Measurements from ENCODE around the gene EML4. TPM values are rescaled to one million over a fixed set of nuclear protein-coding genes. Genes with fewer than 3 reads are reported as not detected.
A peak's percentile ranks its signal among the peaks of the same experiment; 100 is the strongest.

EML4 gene
- total RNA-seq, 3 donors from 2014 or later (not counting 1 experiment from before 2014, with no cell fraction given): 88.4 to 136 (median 91.5) TPM

- H3K36me3 Mint-ChIP-seq: no peaks in the 10 kb centered on the region
- H3K4me1 ChIP-seq (ENCODE audit: control insufficient read depth, insufficient read depth, low read length): peaks cover 16% of the 10 kb centered on the region
- H3K9me3 ChIP-seq (ENCODE audit: control insufficient read depth, insufficient read depth, low read length): no peaks in the 10 kb centered on the region
- H3K27ac Mint-ChIP-seq: peak overlapping the region; percentile 24 to 77
- intact Hi-C loops (cut with micrococcal nuclease): loop anchor here (2.0 kb wide), 1 partner anchor 80 kb away; no protein-coding TSS in a partner anchor
- ATAC-seq (no peak), DNase-seq (no peak)
- peaks cover 35 to 51% of the 10 kb centered on the region in 2 donors for H3K4me1 Mint-ChIP-seq
- peaks cover 3% of the 10 kb centered on the region for H3K36me3 ChIP-seq (ENCODE audit: control insufficient read depth, insufficient read depth, low read length)
- no peak overlapping the region for H3K4me3 Mint-ChIP-seq
- TF ChIP-seq CTCF (IDR thresholded peaks at IDR 0.05): no peak
- H3K9me3 Mint-ChIP-seq: no peaks in the 10 kb centered on the region
- 80% methylated on average over 1 of the region's 2 CpGs for WGBS (ENCODE audit: insufficient coverage)
- no peak overlapping the region for H3K27ac ChIP-seq (ENCODE audit: low read length)
- H3K27me3 Mint-ChIP-seq (ENCODE audit: low read depth in 2 of 2): no peaks in the 10 kb centered on the region
- H3K27me3 ChIP-seq (ENCODE audit: control insufficient read depth, insufficient read depth, low read length): no peaks in the 10 kb centered on the region
- H3K4me3 ChIP-seq (ENCODE audit: low read length): no peak overlapping the region
Observed at GRCh38 chr2:42182654-42183308, 13.6 kb downstream of the EML4 start.

- ATAC-seq (peak; percentile 88 to 92 (median 89)), DNase-seq (peak in 1 of 2 donors; percentile 44)
- Mint-ChIP-seq H3K9me3 (no peaks in the 10 kb centered on the region), H3K27ac (peak overlapping the region; percentile 77 to 80), H3K36me3 (no peaks in the 10 kb centered on the region), H3K4me3 (no peak overlapping the region), H3K4me1 (peaks cover 35 to 43% of the 10 kb centered on the region in 2 donors), H3K27me3 (ENCODE audit: low read depth in 2 of 2) (no peaks in the 10 kb centered on the region)
- no peak overlapping the region for H3K27ac ChIP-seq (ENCODE audit: low read length)
- intact Hi-C loops (cut with micrococcal nuclease): loop anchor here (2.0 kb wide), 2 partner anchors 51 to 81 kb away; no protein-coding TSS in a partner anchor
- H3K4me1 ChIP-seq (ENCODE audit: control insufficient read depth, insufficient read depth, low read length): peaks cover 16% of the 10 kb centered on the region
- peaks cover 3% of the 10 kb centered on the region for H3K36me3 ChIP-seq (ENCODE audit: control insufficient read depth, insufficient read depth, low read length)
- WGBS (ENCODE audit: insufficient coverage): no CpG with 5 or more reads among the region's 1 CpG
- no peaks in the 10 kb centered on the region for H3K27me3 ChIP-seq (ENCODE audit: control insufficient read depth, insufficient read depth, low read length)
- TF ChIP-seq CTCF (IDR thresholded peaks at IDR 0.05): no peak
- H3K4me3 ChIP-seq (ENCODE audit: low read length): no peak overlapping the region
- H3K9me3 ChIP-seq (ENCODE audit: control insufficient read depth, insufficient read depth, low read length): no peaks in the 10 kb centered on the region
Observed at GRCh38 chr2:42183775-42184174, 14.6 kb downstream of the EML4 start.

GRCh38 chr2:42184346-42184745, 15.2 kb downstream of the EML4 start:
- peak overlapping the region; percentile 14 for H3K4me3 Mint-ChIP-seq
- peaks cover 35 to 37% of the 10 kb centered on the region in 2 donors for H3K4me1 Mint-ChIP-seq
- DNase-seq (no peak), ATAC-seq (no peak)
- Histone ChIP-seq H3K4me1 (ENCODE audit: control insufficient read depth, insufficient read depth, low read length) (peaks cover 16% of the 10 kb centered on the region), H3K27ac (ENCODE audit: low read length) (peak overlapping the region; percentile 66), H3K9me3 (ENCODE audit: control insufficient read depth, insufficient read depth, low read length) (no peaks in the 10 kb centered on the region), H3K36me3 (ENCODE audit: control insufficient read depth, insufficient read depth, low read length) (peaks cover 3% of the 10 kb centered on the region), H3K27me3 (ENCODE audit: control insufficient read depth, insufficient read depth, low read length) (no peaks in the 10 kb centered on the region), H3K4me3 (ENCODE audit: low read length) (no peak overlapping the region)
- H3K27me3 Mint-ChIP-seq (ENCODE audit: low read depth in 2 of 2): no peaks in the 10 kb centered on the region
- WGBS (ENCODE audit: insufficient coverage): 97% methylated on average over 3 of the region's 3 CpGs
- no peaks in the 10 kb centered on the region for H3K9me3 Mint-ChIP-seq
- peak overlapping the region; percentile 77 to 80 for H3K27ac Mint-ChIP-seq
- TF ChIP-seq CTCF (IDR thresholded peaks at IDR 0.05): no peak
- no peaks in the 10 kb centered on the region for H3K36me3 Mint-ChIP-seq
- intact Hi-C loops (cut with micrococcal nuclease): loop anchor here (2.0 kb wide), 1 partner anchor 52 kb away; no protein-coding TSS in a partner anchor

All from natural killer cell (primary cell).